IPS-15b (cell line): Measurements from ENCODE around the gene HDAC8.
A peak's percentile ranks its signal among the peaks of the same experiment; 100 is the strongest.
"Not testable (repeated sequence)": the region's sequence is repeated elsewhere in the genome, so short reads cannot be mapped to it uniquely, and the experiment has no call there.

Experiments used
- H3K27me3 ChIP-seq: one replicate; pipeline ENCODE4 v1.6.1; 2013; ENCODE audit warnings: low read length; ENCODE audit not compliant: control insufficient read depth, insufficient read depth
- H3K36me3 ChIP-seq: one replicate; pipeline ENCODE4 v1.6.1; 2013; ENCODE audit warnings: low read length; ENCODE audit not compliant: control insufficient read depth, insufficient read depth
- H3K4me1 ChIP-seq: one replicate; pipeline ENCODE4 v1.6.1; 2013; ENCODE audit warnings: mild to moderate bottlenecking, low read length; ENCODE audit not compliant: control insufficient read depth, insufficient read depth
- H3K4me3 ChIP-seq: one replicate; pipeline ENCODE4 v1.5.1; 2013; ENCODE audit warnings: low read depth, low read length
- H3K9ac ChIP-seq: one replicate; pipeline ENCODE4 v1.6.1; 2013; ENCODE audit warnings: low read depth, mild to moderate bottlenecking, low read length
- H3K9me3 ChIP-seq: one replicate; pipeline ENCODE4 v1.6.1; 2013; ENCODE audit warnings: mild to moderate bottlenecking, low read length; ENCODE audit not compliant: control insufficient read depth, insufficient read depth

The HDAC8 gene

GRCh38 chrX:72346302-72346949 is 226.2 kb downstream of the HDAC8 start:
- Histone ChIP-seq H3K9me3 (peaks cover 4% of the 10 kb centered on the region), H3K4me1 (peaks cover 3% of the 10 kb centered on the region), H3K36me3 (no peaks in the 10 kb centered on the region), H3K9ac (no peak overlapping the region), H3K27me3 (no peaks in the 10 kb centered on the region), H3K4me3 (no peak overlapping the region)

GRCh38 chrX:72340626-72341025 is 232.0 kb downstream of the HDAC8 start:
- Histone ChIP-seq H3K4me3 (no peak overlapping the region), H3K27me3 (no peaks in the 10 kb centered on the region), H3K9ac (no peak overlapping the region), H3K4me1 (no peaks in the 10 kb centered on the region), H3K9me3 (peaks cover 3% of the 10 kb centered on the region), H3K36me3 (no peaks in the 10 kb centered on the region)

- no peaks in the 10 kb centered on the region for H3K36me3 ChIP-seq
- H3K9me3 ChIP-seq: peaks cover 3% of the 10 kb centered on the region
- H3K4me1 ChIP-seq: no peaks in the 10 kb centered on the region
- no peak overlapping the region for H3K9ac ChIP-seq
- no peaks in the 10 kb centered on the region for H3K27me3 ChIP-seq
- H3K4me3 ChIP-seq: no peak overlapping the region
These were observed 232.6 kb downstream of the HDAC8 start for GRCh38 chrX:72340041-72340440.

- Histone ChIP-seq H3K9ac (no peak overlapping the region), H3K4me1 (no peaks in the 10 kb centered on the region), H3K9me3 (no peaks in the 10 kb centered on the region), H3K4me3 (no peak overlapping the region), H3K36me3 (no peaks in the 10 kb centered on the region), H3K27me3 (no peaks in the 10 kb centered on the region)
These were observed 242.5 kb downstream of the HDAC8 start for GRCh38 chrX:72330131-72330530.

- no peaks in the 10 kb centered on the region for H3K4me1 ChIP-seq
- no peaks in the 10 kb centered on the region for H3K36me3 ChIP-seq
- H3K4me3 ChIP-seq: no peak overlapping the region
- H3K9ac ChIP-seq: no peak overlapping the region
- no peaks in the 10 kb centered on the region for H3K9me3 ChIP-seq
- H3K27me3 ChIP-seq: no peaks in the 10 kb centered on the region
These were observed 245.9 kb downstream of the HDAC8 start for GRCh38 chrX:72326605-72327300.

- H3K27me3 ChIP-seq, H3K4me1 ChIP-seq, H3K9me3 ChIP-seq, H3K9ac ChIP-seq, H3K36me3 ChIP-seq, H3K4me3 ChIP-seq: not testable (repeated sequence)
These were observed 253.0 kb downstream of the HDAC8 start for GRCh38 chrX:72319651-72320050.

GRCh38 chrX:72317139-72317538 is 255.5 kb downstream of the HDAC8 start:
- Histone ChIP-seq H3K9me3 (no peaks in the 10 kb centered on the region), H3K27me3 (peaks cover 13% of the 10 kb centered on the region), H3K36me3 (no peaks in the 10 kb centered on the region), H3K4me1 (peaks cover 3% of the 10 kb centered on the region), H3K9ac (no peak overlapping the region), H3K4me3 (no peak overlapping the region)

- peaks cover 3% of the 10 kb centered on the region for H3K4me1 ChIP-seq
- H3K9ac ChIP-seq: no peak overlapping the region
- peaks cover 13% of the 10 kb centered on the region for H3K27me3 ChIP-seq
- no peaks in the 10 kb centered on the region for H3K36me3 ChIP-seq
- no peaks in the 10 kb centered on the region for H3K9me3 ChIP-seq
- H3K4me3 ChIP-seq: peak overlapping the region; percentile 8
These were observed 256.1 kb downstream of the HDAC8 start for GRCh38 chrX:72316408-72317110.

- H3K9ac ChIP-seq: no peak overlapping the region
- H3K36me3 ChIP-seq: no peaks in the 10 kb centered on the region
- H3K9me3 ChIP-seq: no peaks in the 10 kb centered on the region
- H3K4me3 ChIP-seq: no peak overlapping the region
- H3K4me1 ChIP-seq: peaks cover 3% of the 10 kb centered on the region
- H3K27me3 ChIP-seq: peaks cover 16% of the 10 kb centered on the region
These were observed 257.8 kb downstream of the HDAC8 start for GRCh38 chrX:72314881-72315280.

GRCh38 chrX:72313707-72314641 is 258.7 kb downstream of the HDAC8 start:
- Histone ChIP-seq H3K9ac (no peak overlapping the region), H3K9me3 (no peaks in the 10 kb centered on the region), H3K36me3 (no peaks in the 10 kb centered on the region), H3K4me1 (peaks cover 3% of the 10 kb centered on the region), H3K4me3 (no peak overlapping the region), H3K27me3 (peaks cover 24% of the 10 kb centered on the region)

GRCh38 chrX:72312311-72312940 is 260.2 kb downstream of the HDAC8 start:
- H3K4me3 ChIP-seq: no peak overlapping the region
- H3K4me1 ChIP-seq: peaks cover 5% of the 10 kb centered on the region
- no peaks in the 10 kb centered on the region for H3K9me3 ChIP-seq
- H3K27me3 ChIP-seq: peaks cover 34% of the 10 kb centered on the region
- no peaks in the 10 kb centered on the region for H3K36me3 ChIP-seq
- H3K9ac ChIP-seq: no peak overlapping the region
